Peyer's patch (tissue), 4 donors: ENCODE measurements around the gene CHRM4.

Experiments used
- POLR2A ChIP-seq, 2 donors: fragments of 450-650 bp; IDR thresholded peaks; one replicate each; pipeline ENCODE4 v1.5.1; 2017; ENCODE audit warnings: antibody characterized with exemption in 2 of 2, mild to moderate bottlenecking in 2 of 2, moderate library complexity in 2 of 2
- TF ChIP-seq, protein P1 (sequence below), 6 experiments: fragments of 450-650 bp in 4 of 6; fragments of 200-600 bp in 2 of 6; sonication (generic) in 1 of 6; IDR thresholded peaks; one replicate each; pipeline ENCODE4 v1.5.1; 2017 to 2019; ENCODE audit warnings: antibody characterized with exemption in 6 of 6, mild to moderate bottlenecking in 3 of 6, moderate library complexity in 1 of 6

- no peak for TF ChIP-seq POLR2A (IDR thresholded peaks at IDR 0.05)
- TF ChIP-seq, protein P1, sequence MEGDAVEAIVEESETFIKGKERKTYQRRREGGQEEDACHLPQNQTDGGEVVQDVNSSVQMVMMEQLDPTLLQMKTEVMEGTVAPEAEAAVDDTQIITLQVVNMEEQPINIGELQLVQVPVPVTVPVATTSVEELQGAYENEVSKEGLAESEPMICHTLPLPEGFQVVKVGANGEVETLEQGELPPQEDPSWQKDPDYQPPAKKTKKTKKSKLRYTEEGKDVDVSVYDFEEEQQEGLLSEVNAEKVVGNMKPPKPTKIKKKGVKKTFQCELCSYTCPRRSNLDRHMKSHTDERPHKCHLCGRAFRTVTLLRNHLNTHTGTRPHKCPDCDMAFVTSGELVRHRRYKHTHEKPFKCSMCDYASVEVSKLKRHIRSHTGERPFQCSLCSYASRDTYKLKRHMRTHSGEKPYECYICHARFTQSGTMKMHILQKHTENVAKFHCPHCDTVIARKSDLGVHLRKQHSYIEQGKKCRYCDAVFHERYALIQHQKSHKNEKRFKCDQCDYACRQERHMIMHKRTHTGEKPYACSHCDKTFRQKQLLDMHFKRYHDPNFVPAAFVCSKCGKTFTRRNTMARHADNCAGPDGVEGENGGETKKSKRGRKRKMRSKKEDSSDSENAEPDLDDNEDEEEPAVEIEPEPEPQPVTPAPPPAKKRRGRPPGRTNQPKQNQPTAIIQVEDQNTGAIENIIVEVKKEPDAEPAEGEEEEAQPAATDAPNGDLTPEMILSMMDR (IDR thresholded peaks at IDR 0.05): no peak
Measured at GRCh38 chr11:46435679-46436078, 44.1 kb upstream of the CHRM4 start.
